IPS-20b (cell line): ENCODE measurements around the gene RETREG1.

Experiments
- H3K27ac ChIP-seq: one replicate; pipeline ENCODE4 v1.5.1; 2013; ENCODE audit warnings: low read length
- H3K27me3 ChIP-seq: 2 replicates; pipeline ENCODE4 v1.6.1; 2013; ENCODE audit warnings: mild to moderate bottlenecking, low read length, inconsistent platforms; ENCODE audit not compliant: insufficient read depth
- H3K36me3 ChIP-seq: 2 replicates; pipeline ENCODE4 v1.6.1; 2013; ENCODE audit warnings: low read depth, mild to moderate bottlenecking, inconsistent platforms, low read length, moderate library complexity; ENCODE audit not compliant: insufficient read depth
- H3K4me1 ChIP-seq: 2 replicates; pipeline ENCODE4 v1.6.1; 2013; ENCODE audit warnings: mild to moderate bottlenecking, control low read depth, inconsistent platforms, low read length, moderate library complexity; ENCODE audit not compliant: insufficient read depth
- H3K4me3 ChIP-seq: 2 replicates; pipeline ENCODE4 v1.5.1; 2013; ENCODE audit warnings: mild to moderate bottlenecking, low read length, inconsistent platforms
- H3K9ac ChIP-seq: 2 replicates; pipeline ENCODE4 v1.6.1; 2013; ENCODE audit warnings: low read depth, mild to moderate bottlenecking, inconsistent platforms, low read length, moderate library complexity
- H3K9me3 ChIP-seq: 2 replicates; pipeline ENCODE4 v1.6.1; 2013; ENCODE audit warnings: mild to moderate bottlenecking, low read depth, low read length, inconsistent platforms; ENCODE audit not compliant: insufficient read depth

Gene RETREG1

DNA sequence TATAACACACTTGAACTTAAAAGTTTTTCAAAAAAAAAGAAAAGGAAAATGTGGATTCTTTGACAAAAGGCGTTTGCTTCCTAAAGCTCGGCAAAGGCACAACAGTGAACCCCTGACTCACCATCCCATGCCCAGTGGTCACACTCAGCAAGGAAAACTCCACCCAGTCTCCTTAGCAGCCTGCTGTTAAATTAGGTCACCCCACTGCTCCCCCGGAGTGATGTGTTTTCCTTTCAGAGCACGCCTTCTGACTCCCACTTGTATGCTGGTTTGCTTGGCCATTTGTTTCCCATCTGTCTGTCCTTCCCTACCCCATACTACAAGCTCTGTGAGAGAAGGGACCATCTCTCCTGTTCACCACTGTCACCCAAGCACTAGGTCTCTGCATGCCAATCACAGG lies 23.8 kb downstream of the RETREG1 start:
- Histone ChIP-seq H3K36me3 (no peaks in the 10 kb centered on the region), H3K9me3 (no peaks in the 10 kb centered on the region), H3K4me3 (no peak overlapping the region), H3K4me1 (peaks cover 7% of the 10 kb centered on the region), H3K9ac (no peak overlapping the region), H3K27me3 (no peaks in the 10 kb centered on the region), H3K27ac (no peak overlapping the region)

DNA sequence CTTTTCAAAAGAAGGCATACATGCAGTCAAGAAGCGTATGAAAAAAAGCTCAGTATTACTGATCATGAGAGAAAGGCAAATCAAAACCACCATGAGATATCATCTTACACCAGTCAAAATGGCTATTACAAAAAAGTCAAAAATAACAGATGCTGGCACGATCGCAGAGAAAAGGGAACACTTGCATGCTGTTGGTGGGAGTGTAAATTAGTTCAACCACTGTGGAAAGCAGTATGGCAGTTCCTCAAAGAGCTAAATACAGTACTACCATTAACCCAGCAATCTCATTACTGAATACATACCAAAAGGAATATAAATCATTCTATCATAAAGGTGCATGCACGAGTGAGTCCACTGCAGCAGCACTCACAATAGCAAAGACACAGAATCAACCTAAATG lies 24.5 kb downstream of the RETREG1 start:
- Histone ChIP-seq H3K27ac (no peak overlapping the region), H3K9me3 (no peaks in the 10 kb centered on the region), H3K4me3 (no peak overlapping the region), H3K36me3 (no peaks in the 10 kb centered on the region), H3K9ac (no peak overlapping the region), H3K27me3 (no peaks in the 10 kb centered on the region), H3K4me1 (peaks cover 7% of the 10 kb centered on the region)

DNA sequence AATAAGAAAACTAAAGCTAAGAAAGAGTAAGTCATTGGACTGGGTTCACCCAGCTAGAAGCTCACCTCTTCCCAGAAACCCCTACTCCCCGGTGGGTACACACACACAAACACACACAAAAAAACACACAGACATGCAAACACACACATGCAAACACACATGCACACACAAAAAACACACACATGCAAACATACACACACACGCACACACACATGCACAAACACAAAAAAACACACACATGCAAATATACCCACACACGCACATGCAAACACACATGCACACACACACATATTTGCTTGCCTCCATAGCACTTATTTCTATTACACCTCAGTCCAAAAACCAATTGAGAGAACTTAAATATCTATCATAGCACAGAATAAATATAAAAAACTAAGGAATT lies 26.1 kb downstream of the RETREG1 start:
- Histone ChIP-seq H3K9ac (no peak overlapping the region), H3K4me1 (peaks cover 15% of the 10 kb centered on the region), H3K4me3 (no peak overlapping the region), H3K9me3 (0 out of 2 replicates have a peak, but pooled peaks cover 3% of the 10 kb centered on the region), H3K27ac (no peak overlapping the region), H3K27me3 (no peaks in the 10 kb centered on the region), H3K36me3 (no peaks in the 10 kb centered on the region)

DNA sequence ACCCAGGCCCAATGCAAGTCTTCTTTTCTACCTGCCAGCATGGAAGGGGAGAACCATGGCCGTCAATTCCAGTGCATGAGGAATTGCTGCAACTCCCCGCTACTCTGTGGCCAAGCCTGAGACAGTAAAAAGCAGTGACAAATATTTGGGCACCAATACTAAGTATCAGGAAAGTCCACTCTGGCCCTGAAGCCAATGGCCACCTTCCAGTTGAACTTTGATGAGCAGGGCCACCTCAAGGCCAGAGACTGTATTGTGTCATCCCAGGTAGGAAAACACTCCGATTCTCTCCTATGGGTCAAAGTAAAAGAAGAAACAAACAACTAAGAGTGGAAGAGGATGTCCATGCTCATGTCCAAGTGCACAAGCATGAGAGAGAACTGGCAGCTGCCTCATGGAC lies 27.1 kb downstream of the RETREG1 start:
- Histone ChIP-seq H3K4me3 (no peak overlapping the region), H3K4me1 (peaks cover 17% of the 10 kb centered on the region)

DNA sequence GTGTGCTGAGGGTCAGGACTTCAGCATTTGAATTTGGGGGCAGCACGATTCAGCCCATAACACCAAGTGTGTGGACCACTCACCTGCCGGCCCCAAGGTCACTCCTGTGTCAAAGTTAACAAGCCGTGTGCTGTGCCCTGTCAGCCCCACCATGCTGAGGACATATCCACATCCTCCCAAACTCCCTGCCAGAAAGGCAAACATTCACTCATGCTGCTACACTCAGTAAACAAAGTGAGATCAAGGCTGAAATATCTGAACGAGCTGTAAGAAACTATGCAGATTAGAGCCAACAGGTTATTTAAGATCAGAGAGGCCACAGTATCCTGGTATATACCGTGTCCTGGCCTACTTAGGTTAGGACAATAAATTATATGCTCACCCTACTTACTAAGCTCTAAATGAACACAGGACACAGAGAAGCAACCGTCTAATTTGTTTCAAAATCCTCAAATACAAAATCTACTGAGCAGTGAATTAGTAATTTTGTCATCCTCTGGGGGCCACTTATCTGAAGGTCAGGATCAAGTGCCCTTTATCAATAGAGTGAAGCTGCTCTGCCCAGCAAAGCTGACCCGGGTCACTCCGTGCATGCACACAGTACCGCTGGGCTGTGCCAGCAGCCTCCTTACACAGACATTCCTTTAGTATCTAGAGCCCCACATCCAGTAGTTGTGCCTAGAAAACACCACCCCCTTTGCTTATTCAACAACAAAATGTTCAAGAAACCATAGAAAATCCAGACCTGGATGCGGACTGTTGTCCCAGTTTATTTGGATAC lies 28.2 kb downstream of the RETREG1 start:
- Histone ChIP-seq H3K36me3 (no peaks in the 10 kb centered on the region), H3K4me1 (peaks cover 17% of the 10 kb centered on the region), H3K9me3 (0 out of 2 replicates have a peak, but pooled peaks cover 3% of the 10 kb centered on the region), H3K9ac (no peak overlapping the region), H3K4me3 (no peak overlapping the region), H3K27ac (no peak overlapping the region), H3K27me3 (no peaks in the 10 kb centered on the region)

More for the DNA sequence above, 27.1 kb downstream of the RETREG1 start:
- H3K27me3 ChIP-seq: no peaks in the 10 kb centered on the region
- no peak overlapping the region for H3K27ac ChIP-seq
- H3K9me3 ChIP-seq: 0 out of 2 replicates have a peak, but pooled peaks cover 3% of the 10 kb centered on the region
- H3K9ac ChIP-seq: no peak overlapping the region
- no peaks in the 10 kb centered on the region for H3K36me3 ChIP-seq

DNA sequence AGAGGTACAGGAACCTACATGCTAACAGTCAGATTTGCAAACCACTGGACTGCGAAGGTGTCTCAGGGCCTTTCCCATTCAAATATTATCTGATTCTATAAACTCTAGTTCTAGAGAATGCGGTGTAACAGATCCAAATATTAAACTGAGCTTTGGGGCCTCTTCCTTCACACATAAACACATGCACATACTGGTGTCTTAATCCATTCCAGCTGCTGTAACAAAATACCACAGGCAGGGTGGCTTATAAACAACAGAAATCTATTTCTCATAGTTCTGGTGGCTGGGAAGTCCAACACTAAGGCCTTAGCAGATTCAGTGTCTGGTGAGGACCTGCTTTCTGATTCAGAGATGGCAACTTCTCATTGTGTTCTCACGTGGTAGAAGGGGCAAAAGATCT lies 30.2 kb downstream of the RETREG1 start:
- Histone ChIP-seq H3K4me1 (peaks cover 11% of the 10 kb centered on the region), H3K9me3 (0 out of 2 replicates have a peak, but pooled peaks cover 3% of the 10 kb centered on the region), H3K9ac (no peak overlapping the region), H3K27me3 (no peaks in the 10 kb centered on the region), H3K36me3 (no peaks in the 10 kb centered on the region), H3K27ac (no peak overlapping the region), H3K4me3 (no peak overlapping the region)

DNA sequence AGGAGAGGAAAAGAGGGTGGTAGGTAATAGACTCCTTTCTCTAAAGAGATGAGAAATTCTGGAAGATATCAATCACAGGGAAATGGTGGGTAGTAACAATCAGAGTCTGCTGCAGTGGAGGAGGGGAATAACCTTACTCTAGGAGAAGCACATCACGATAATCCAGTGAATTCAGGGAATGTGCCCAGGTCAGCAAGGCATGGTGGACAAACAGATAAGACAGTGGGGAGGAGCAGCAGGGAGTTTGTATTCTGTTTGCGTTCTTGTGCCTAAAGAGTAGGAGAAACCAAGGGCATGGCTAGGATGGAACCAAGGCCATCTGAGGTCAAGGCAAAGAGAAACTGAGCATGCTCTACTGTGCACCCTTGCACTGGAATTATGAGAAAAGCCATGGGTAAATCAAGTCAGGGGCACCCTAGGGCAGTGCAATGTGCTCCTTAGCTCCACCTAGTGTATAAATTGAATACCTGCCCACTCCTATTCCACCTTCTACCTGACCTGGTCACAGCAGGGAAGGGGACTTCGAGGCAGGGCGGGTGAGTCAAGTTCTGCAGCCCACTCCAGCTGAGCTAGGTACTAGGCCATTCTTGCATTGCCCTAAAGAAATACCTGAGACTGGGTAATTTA lies 31.6 kb downstream of the RETREG1 start:
- Histone ChIP-seq H3K36me3 (no peaks in the 10 kb centered on the region), H3K9ac (no peak overlapping the region), H3K27ac (no peak overlapping the region), H3K4me3 (no peak overlapping the region), H3K9me3 (0 out of 2 replicates have a peak, but pooled peaks cover 3% of the 10 kb centered on the region), H3K4me1 (peaks cover 10% of the 10 kb centered on the region), H3K27me3 (no peaks in the 10 kb centered on the region)

DNA sequence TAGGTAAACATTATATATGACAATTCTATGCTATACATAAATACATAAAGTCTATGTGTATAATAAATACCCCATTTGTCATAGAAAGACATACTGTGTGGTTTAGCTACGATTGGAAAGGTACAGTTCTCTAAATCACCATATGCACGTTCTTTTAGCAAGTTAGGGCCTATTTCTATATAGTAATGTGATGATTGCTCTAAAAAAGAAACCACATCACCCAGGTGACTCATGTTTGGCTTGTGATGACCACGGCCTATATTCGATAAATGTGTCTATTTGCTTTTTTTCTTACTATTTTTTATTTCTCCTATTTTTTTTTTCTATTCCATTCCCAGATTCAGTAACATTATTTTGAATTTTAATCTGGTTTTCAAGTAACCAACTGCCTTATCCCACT lies 34.7 kb downstream of the RETREG1 start:
- Histone ChIP-seq H3K4me3 (no peak overlapping the region), H3K4me1 (peaks cover 17% of the 10 kb centered on the region)

DNA sequence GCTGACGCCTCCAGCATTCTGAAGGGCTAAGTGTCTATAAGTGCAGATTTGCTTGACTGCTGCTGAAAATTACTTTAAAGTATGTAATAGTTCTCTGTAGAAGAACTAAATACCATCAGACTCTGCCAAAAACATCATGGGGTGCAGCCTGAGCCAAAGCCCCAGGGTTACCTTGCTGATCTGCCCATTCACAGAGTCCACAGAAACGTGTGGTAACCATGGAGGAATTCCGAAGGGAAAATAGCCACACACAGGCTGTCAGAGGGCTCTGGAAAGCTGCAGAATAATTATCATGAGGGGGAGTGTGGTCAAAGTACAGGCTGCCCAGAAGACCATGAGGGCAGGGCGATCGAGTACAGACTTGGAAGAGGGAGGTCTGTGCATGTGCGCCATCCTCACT lies 36.4 kb downstream of the RETREG1 start:
- no peaks in the 10 kb centered on the region for H3K36me3 ChIP-seq
- peaks cover 10% of the 10 kb centered on the region; the same call in 1 of the 2 replicates for H3K4me1 ChIP-seq
- no peak overlapping the region for H3K4me3 ChIP-seq
- no peak overlapping the region for H3K9ac ChIP-seq
- H3K9me3 ChIP-seq: no peaks in the 10 kb centered on the region
- no peak overlapping the region for H3K27ac ChIP-seq
- H3K27me3 ChIP-seq: no peaks in the 10 kb centered on the region

More for the DNA sequence above, 34.7 kb downstream of the RETREG1 start:
- no peaks in the 10 kb centered on the region for H3K27me3 ChIP-seq
- H3K9ac ChIP-seq: no peak overlapping the region
- no peaks in the 10 kb centered on the region for H3K36me3 ChIP-seq
- H3K27ac ChIP-seq: no peak overlapping the region
- H3K9me3 ChIP-seq: 0 out of 2 replicates have a peak, but pooled peaks cover 3% of the 10 kb centered on the region

DNA sequence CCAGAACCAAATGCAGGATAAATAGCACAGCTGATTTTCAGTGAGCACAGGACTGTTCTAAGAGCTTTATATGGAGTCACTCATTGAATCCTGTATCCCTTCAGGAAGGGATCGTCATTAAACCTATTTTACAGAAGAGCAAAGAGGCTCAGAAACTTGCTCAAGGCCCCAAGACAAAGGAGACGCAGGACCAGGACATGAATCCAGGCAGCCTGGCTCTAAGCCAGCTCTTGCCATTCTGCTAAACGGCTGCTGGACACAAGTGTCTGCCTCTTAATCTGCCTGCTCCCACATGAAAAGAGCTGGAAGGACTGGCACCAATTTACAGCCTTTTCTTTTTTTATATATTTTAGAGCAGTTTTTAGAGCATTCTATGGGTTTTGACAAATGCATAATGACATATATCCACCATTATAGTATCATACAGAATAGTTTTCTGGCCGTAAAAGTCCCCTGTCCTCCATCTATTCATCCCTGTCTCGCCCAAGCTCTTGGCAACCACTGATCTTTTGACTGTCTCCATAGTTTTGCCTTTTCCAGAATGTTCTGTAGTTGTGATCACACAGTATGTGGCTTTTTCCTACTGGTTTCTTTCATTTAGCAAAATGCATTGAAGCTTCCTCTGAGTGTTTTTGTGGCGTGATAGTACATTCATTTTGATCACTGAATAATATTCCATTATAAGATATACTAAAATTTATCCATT lies 37.5 kb downstream of the RETREG1 start:
- Histone ChIP-seq H3K9ac (no peak overlapping the region), H3K4me1 (peaks cover 19% of the 10 kb centered on the region; the same call in 1 of the 2 replicates), H3K9me3 (no peaks in the 10 kb centered on the region), H3K27me3 (no peaks in the 10 kb centered on the region), H3K4me3 (no peak overlapping the region), H3K27ac (no peak overlapping the region), H3K36me3 (no peaks in the 10 kb centered on the region)

DNA sequence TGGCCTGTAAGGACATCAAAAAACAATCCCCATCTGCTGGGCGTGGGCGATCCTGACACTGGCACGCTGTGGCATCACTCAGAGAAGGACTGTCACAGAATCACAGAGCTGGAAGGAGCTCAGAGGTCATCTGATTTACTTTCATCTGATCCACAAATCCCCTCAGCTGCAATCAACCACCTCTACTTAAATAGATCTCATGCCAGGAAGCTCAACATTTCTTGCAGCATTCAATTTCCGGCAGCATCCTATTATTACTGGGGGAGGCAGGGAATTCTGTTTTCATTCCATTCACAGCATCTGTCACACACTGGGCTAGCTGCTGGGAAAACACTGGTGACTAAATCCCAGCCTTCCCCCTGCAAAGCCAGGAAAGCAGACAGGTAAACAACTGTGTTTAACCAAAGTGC lies 38.3 kb downstream of the RETREG1 start:
- no peaks in the 10 kb centered on the region for H3K36me3 ChIP-seq
- no peaks in the 10 kb centered on the region for H3K9me3 ChIP-seq
- no peaks in the 10 kb centered on the region for H3K27me3 ChIP-seq
- H3K4me3 ChIP-seq: no peak overlapping the region
- H3K27ac ChIP-seq: no peak overlapping the region
- peaks cover 23% of the 10 kb centered on the region; the same call in 1 of the 2 replicates for H3K4me1 ChIP-seq
- no peak overlapping the region for H3K9ac ChIP-seq
